Measurements from ENCODE around the gene WHRN.

DNA sequence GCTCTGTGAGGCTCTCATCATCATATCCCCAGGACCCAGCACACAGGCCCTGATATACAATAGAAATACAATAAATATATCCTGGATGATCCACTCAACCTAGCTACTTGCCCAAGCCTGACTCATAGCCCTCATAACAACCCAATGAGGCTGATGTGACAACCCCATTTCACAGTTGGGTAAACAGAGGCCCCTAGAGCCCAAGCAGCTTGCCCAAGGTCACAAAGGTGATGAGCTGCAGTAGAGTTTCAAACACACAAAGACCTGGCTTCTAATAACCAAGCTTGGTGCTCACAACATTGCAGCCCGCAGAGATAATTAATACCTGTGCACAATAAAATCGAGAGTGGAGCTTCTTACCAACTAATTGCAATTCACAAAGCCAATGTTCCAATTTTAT is 114.3 kb downstream of the WHRN start:
- TF ChIP-seq, protein P1, sequence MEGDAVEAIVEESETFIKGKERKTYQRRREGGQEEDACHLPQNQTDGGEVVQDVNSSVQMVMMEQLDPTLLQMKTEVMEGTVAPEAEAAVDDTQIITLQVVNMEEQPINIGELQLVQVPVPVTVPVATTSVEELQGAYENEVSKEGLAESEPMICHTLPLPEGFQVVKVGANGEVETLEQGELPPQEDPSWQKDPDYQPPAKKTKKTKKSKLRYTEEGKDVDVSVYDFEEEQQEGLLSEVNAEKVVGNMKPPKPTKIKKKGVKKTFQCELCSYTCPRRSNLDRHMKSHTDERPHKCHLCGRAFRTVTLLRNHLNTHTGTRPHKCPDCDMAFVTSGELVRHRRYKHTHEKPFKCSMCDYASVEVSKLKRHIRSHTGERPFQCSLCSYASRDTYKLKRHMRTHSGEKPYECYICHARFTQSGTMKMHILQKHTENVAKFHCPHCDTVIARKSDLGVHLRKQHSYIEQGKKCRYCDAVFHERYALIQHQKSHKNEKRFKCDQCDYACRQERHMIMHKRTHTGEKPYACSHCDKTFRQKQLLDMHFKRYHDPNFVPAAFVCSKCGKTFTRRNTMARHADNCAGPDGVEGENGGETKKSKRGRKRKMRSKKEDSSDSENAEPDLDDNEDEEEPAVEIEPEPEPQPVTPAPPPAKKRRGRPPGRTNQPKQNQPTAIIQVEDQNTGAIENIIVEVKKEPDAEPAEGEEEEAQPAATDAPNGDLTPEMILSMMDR (IDR thresholded peaks at IDR 0.05): no peak
- no peak for TF ChIP-seq EZH2 (IDR thresholded peaks at IDR 0.05; ENCODE audit: borderline replicate concordance, insufficient read depth, low read depth, low read length, poor library complexity, severe bottlenecking)
